ENCODE measurements around the gene RANBP1.

GRCh38 chr22:20091690-20092476 is 24.0 kb upstream of the RANBP1 start:
- no peak for TF ChIP-seq TEAD2 (CRISPR knock-in tag; IDR thresholded peaks at IDR 0.05)
- no peak for TF ChIP-seq PRDM15 (CRISPR knock-in tag; IDR thresholded peaks at IDR 0.05)
- TF ChIP-seq ZNF580 (CRISPR knock-in tag; IDR thresholded peaks at IDR 0.05; ENCODE audit: borderline replicate concordance, low read depth), result no peak
- TF ChIP-seq AGO2 (optimal IDR thresholded peaks at IDR 0.05; ENCODE audit: low read depth, low read length), result no peak
- TF ChIP-seq BRCA1 (CRISPR knock-in tag; IDR thresholded peaks at IDR 0.05), result no peak
- TF ChIP-seq POLR2A (IDR thresholded peaks at IDR 0.05; ENCODE audit: insufficient read depth in 1 of 2, low read depth in 2 of 2, low read length in 2 of 2), result 0 out of 4 replicates have a peak, but pooled peaks of 1 of the 2 experiments have one; percentile 24
